HG03108 (cell line): ENCODE measurements around the gene IGF2BP1.
"Not testable (repeated sequence)": the region's sequence is repeated elsewhere in the genome, so short reads cannot be mapped to it uniquely, and the experiment has no call there.

ENCODE experiments used
- ATAC-seq: cut with Tn5 transposase; IDR thresholded peaks from one replicate; pipeline ENCODE4 v1.9.1; 2021; ENCODE audit warnings: moderate library complexity; ENCODE audit not compliant: unreplicated experiment

IGF2BP1 gene

GRCh38 chr17:48995304-48995973 lies 1.7 kb upstream of the IGF2BP1 start:
- no peak for ATAC-seq

- ATAC-seq: no peak
Measured at GRCh38 chr17:48995974-48996721, 1.0 kb upstream of the IGF2BP1 start.

- ATAC-seq: no peak
Measured at GRCh38 chr17:48996722-48997102, 473 bp upstream of the IGF2BP1 start.

GRCh38 chr17:48997827-48998586 lies 822 bp downstream of the IGF2BP1 start:
- ATAC-seq: no peak

- no peak for ATAC-seq
Measured at GRCh38 chr17:48998587-48999440, 1.6 kb downstream of the IGF2BP1 start.

GRCh38 chr17:49000943-49001342 lies 3.8 kb downstream of the IGF2BP1 start:
- ATAC-seq: no peak

GRCh38 chr17:49001671-49002070 lies 4.5 kb downstream of the IGF2BP1 start:
- ATAC-seq: no peak

DNA sequence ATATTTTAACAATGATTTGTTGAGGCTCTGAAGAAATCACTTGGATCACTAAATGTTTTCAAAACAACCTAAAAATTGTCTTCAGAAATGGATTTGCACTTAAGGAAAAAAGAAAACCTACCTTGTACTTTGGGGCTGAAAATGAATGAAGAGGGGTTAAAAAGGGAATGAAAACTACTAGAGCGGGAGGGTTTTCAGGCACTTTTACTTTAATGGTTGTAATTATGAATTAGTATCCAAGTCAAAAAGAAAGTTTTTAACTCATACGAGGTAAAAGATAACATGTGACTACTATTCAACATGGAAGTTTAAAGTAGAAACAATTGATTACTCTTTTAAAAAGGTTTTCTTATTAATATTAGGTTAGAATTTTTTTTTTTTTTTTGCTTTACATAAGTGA lies 5.1 kb downstream of the IGF2BP1 start:
- no peak for ATAC-seq

DNA sequence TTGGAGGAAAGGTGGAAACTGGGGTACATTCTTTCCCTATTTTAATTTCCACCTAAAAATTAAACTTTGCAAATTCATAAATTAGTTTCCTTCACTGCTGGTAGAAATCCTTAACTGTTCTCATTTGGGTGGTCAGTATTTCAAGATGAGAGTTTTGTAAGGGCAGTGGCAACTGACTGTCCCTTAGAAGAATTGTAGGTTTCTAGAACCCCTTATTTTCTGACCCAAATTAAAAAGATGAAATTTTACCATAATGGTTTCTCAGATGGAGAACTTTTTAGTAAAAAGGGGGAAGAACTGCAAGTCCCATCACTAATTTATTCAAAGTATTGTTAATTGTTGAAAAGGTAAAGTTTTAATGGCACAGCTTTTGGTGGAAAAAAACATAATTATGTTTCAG lies 5.6 kb downstream of the IGF2BP1 start:
- no peak for ATAC-seq

GRCh38 chr17:49003557-49004511 lies 6.6 kb downstream of the IGF2BP1 start:
- ATAC-seq: no peak

GRCh38 chr17:49005140-49005539 lies 8.0 kb downstream of the IGF2BP1 start:
- no peak for ATAC-seq

- not testable (repeated sequence) for ATAC-seq
Measured at GRCh38 chr17:49008908-49009307, 11.7 kb downstream of the IGF2BP1 start.

DNA sequence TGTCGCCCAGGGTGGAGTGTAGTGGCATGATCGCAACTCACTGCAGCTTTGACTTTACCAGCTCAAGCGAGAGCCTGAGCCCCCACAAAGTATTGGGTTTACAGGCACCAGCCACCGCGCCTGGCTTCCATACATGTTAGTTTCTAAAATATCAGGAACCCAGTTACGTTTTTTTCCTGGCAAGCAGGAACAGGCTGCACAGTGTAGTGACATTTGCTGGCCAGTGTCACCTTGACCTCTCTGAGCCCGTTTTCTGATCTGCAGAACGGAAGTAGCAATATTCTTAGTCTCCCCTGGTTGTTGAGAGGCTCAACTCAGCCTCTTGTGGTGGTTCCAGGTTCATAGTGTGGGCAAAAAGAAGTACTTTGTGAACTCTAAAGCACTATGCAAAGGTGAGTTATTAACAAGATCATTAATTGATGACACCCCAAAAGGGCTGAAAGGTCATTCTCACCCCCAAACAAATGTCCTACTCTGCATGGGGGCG lies 15.6 kb downstream of the IGF2BP1 start:
- no peak for ATAC-seq

DNA sequence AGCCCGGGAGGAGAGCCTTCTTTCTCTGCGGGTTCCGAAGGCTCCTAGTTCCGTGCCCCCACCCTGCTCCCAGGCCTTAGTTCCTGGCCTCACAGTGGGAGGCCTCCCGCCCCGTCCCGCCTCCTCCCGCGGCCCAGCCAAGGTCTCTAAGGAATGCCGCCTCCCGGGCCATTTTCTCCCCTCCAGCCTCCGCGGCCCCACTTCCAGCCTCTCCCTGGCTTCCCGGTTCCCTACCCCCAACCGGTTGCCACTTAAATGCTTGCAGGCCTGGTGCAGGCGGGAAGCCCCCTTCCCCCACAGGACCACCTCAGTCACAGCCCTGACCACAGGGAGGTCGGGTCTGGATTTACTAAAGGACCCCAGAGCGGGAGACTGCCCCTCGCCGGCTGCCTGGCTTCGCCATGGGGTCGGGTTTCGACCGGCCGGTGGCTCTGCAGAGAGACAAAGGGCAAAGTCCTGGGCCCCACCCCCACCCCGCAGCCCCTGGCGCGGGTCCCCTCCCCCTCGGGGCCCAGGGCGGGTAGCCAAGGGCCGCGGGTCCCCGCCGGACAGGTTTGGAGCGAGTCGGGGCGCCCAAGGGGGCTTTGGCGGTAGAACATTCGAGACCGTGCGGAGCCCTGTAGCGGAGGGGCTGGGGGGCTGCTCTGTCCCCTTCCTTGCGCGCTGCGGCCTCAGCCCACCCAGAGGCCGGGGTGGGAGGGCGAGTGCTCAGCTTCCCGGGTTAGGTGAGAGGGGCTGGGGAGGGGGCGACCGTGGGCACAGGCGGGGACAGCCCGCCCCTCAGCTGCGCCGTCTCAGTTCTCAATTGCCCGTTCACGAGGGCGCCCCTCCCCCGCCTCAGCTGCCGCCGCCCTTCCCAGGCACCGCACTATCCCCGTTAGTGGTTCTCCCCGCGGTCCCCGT lies 16.4 kb downstream of the IGF2BP1 start:
- ATAC-seq: no peak

DNA sequence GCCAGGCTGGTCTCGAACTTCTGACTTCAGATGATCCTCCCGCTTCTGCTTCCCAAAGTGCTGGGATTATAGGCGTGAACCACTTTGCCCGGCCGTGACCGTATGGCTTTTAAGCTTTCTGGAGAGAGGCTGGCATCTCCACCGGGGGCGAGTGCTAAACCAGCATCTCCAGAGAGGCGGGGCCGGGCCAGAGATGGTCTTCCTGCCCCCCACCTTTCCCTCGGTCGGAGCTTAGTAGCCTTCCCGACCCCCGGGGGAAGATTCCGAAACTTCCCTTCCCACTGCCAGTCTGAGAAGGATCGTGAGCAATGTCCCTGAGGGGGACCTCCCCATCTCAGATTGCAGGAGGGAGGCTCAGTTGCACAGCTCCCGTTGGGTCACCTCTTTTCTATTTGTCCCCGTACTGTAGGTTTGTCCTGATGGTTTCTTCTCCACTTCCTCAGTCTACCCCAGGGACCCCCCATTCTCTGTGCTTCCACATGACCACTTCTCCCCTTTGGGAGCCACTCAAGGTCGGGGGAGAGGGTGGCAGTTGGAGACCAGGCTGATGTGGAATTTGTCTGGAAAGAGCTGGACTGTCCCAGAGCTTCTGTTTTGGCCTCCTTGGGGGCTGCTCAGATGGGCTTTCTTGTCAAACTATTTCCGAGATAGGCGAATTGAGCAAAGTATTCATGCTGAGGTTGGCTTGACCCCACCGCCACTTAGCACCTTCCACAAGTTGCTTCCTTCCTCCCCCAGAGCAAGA lies 18.2 kb downstream of the IGF2BP1 start:
- ATAC-seq: no peak

DNA sequence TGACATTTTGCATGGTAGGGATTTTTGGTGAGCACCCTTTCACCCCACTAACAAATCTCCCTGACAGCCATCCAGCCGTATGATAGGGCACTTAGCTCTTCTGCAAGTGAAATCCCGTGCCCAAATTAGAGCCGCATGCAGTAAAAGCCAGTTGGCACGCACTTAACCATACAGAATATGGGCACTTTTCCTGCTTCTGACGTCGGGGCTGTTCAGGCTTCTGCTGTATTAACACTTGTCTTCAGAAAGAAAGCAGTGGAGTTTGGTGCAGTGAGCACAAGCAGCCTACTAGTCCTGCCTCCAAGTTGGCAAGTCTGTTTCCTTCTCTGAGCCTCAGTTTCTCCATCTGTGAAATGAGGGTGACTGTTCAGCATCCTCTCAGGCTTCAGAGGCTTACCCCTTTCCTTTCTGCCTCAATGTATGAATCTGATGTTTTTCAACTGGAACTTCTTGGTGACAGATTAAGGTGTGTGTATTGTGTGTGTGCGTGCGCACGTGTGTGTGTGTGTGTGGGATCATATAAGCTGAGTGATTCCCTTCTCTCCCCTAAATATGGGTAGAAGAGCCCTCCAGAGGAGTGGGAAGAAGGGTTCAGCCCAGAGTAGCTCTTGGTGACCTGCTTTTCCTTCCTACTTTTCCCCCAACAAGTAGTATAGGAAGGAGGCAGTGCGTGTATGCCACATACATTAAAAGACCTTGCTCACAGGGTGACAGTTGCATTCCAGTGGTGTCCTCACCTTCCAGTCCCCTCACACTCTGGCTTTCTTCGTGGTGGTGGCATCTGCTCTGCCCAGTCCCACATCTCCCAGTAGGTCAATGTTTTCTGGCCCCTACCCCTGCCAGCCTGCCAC lies 19.0 kb downstream of the IGF2BP1 start:
- ATAC-seq: no peak
